Astrocyte (in vitro differentiated cells and primary cell): ENCODE measurements around the gene EXOC4. TPM values are rescaled to one million over a fixed set of nuclear protein-coding genes. Genes with fewer than 3 reads are reported as not detected.

Source experiments
- DNase-seq: peaks from one replicate; pipeline ENCODE4 v3.0.0-alpha.2; 2010; ENCODE audit warnings: low read depth
- FAIRE-seq: peaks from 2 replicates; lab custom pipeline; 2011; peaks lifted over from hg19 to GRCh38; lab: Jason Lieb, UNC
- H2AFZ ChIP-seq: 2 replicates; pipeline ENCODE4 v1.6.0; 2012; ENCODE audit warnings: low read depth, low read length, inconsistent platforms
- H3K27ac ChIP-seq: 2 replicates; pipeline ENCODE4 v1.5.1; 2011; ENCODE audit warnings: low read depth, low read length, inconsistent platforms
- H3K27me3 ChIP-seq: 2 replicates; pipeline ENCODE4 v1.6.0; 2011; ENCODE audit warnings: low read length, inconsistent platforms; ENCODE audit not compliant: insufficient read depth
- H3K36me3 ChIP-seq: 2 replicates; pipeline ENCODE4 v1.5.1; 2011; ENCODE audit warnings: low read length, inconsistent platforms; ENCODE audit not compliant: insufficient read depth
- H3K4me1 ChIP-seq: 2 replicates; pipeline ENCODE4 v1.5.1; 2011; ENCODE audit warnings: low read length, inconsistent platforms; ENCODE audit not compliant: insufficient read depth
- H3K4me2 ChIP-seq: 2 replicates; pipeline ENCODE4 v1.6.0; 2012; ENCODE audit warnings: low read length, inconsistent platforms
- H3K4me3 ChIP-seq: 2 replicates; pipeline ENCODE4 v1.5.1; 2011; ENCODE audit warnings: low read depth, mild to moderate bottlenecking, low read length, inconsistent platforms; ENCODE audit not compliant: insufficient read depth
- H3K79me2 ChIP-seq: 2 replicates; pipeline ENCODE4 v1.6.0; 2012; ENCODE audit warnings: mild to moderate bottlenecking, low read length, inconsistent platforms; ENCODE audit not compliant: insufficient read depth
- H3K9ac ChIP-seq: 2 replicates; pipeline ENCODE4 v1.6.0; 2012; ENCODE audit warnings: mild to moderate bottlenecking, low read length, inconsistent platforms
- H3K9me3 ChIP-seq: 2 replicates; pipeline ENCODE4 v1.5.1; 2012; ENCODE audit warnings: low read depth, mild to moderate bottlenecking, low read length, inconsistent platforms; ENCODE audit not compliant: insufficient read depth
- H4K20me1 ChIP-seq: 2 replicates; pipeline ENCODE4 v1.6.0; 2012; ENCODE audit warnings: low read length, inconsistent platforms; ENCODE audit not compliant: insufficient read depth
- H3K27ac Mint-ChIP-seq: one replicate; pipeline ENCODE4 v1.8.0; 2021; ENCODE audit warnings: mild to moderate bottlenecking, mixed read lengths; ENCODE audit not compliant: unreplicated experiment
- H3K27me3 Mint-ChIP-seq: one replicate; pipeline ENCODE4 v1.8.0; 2021; ENCODE audit warnings: low read depth, mixed read lengths; ENCODE audit not compliant: unreplicated experiment
- H3K36me3 Mint-ChIP-seq: one replicate; pipeline ENCODE4 v1.8.0; 2021; ENCODE audit warnings: low read depth, mixed read lengths; ENCODE audit not compliant: unreplicated experiment
- H3K4me1 Mint-ChIP-seq: one replicate; pipeline ENCODE4 v1.8.0; 2021; ENCODE audit warnings: low read depth, mixed read lengths; ENCODE audit not compliant: unreplicated experiment
- H3K4me3 Mint-ChIP-seq: one replicate; pipeline ENCODE4 v1.8.0; 2021; ENCODE audit warnings: mild to moderate bottlenecking, moderate library complexity, mixed read lengths; ENCODE audit not compliant: unreplicated experiment
- H3K9me3 Mint-ChIP-seq: one replicate; pipeline ENCODE4 v1.8.0; 2021; ENCODE audit warnings: mild to moderate bottlenecking, mixed read lengths; ENCODE audit not compliant: unreplicated experiment
- EZH2 ChIP-seq: IDR thresholded peaks from 2 replicates; pipeline ENCODE4 v1.6.1; 2012; ENCODE audit warnings: mild to moderate bottlenecking, low read length, inconsistent platforms; ENCODE audit not compliant: insufficient read depth
- total RNA-seq: library from RNA; stranded (reverse); gene quantifications from 2 replicates; pipeline ENCODE4 v1.2.1, GENCODE V29; 2021
- TF ChIP-seq, protein P1 (sequence below): IDR thresholded peaks from 2 replicates; pipeline ENCODE4 v1.5.1; 2011; ENCODE audit warnings: low read depth, mild to moderate bottlenecking, inconsistent platforms, low read length, moderate library complexity; ENCODE audit not compliant: insufficient read depth

Gene EXOC4
- total RNA-seq, 1 donor from 2014 or later = 57.5 TPM

DNA sequence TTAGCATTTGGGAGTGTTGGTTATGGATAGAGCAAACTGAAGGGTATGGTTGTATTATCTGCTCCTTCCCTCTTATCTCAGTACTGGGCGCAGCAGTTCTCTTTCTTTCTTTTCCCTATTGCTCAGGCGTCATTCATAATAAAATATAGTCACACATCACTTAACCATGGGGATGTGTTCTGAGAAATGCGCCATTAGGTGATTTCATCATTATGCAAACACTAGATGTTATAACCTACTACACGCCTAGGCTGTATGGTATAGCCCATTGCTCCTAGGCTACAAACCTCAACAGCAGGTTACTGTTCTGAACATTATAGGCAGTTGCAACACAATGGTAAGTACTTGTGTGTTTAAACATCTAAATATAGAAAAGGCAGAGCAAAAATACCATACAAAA is 401.7 kb downstream of the EXOC4 start:
- Mint-ChIP-seq H3K27ac (no peak overlapping the region), H3K36me3 (no peaks in the 10 kb centered on the region)

DNA sequence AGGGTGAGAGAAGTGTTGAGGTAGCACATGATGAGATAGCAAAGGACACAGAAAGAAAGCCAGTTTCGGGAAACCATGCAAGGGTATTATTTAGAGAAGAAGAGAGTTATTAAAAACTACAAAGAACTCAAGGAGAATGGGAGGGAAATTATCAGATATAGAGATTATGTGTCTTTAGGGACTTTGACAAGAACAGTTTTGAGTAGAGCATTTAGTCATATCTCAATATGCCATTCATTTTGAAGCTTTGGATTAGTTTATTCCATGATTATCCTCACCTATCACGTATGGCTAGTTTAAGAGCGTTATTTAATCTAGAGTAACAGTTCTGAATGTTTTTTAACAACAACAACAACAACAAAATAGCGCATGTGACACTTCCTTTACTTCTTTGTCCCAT is 409.4 kb downstream of the EXOC4 start:
- Histone ChIP-seq H2AFZ (no peak overlapping the region), H3K36me3 (no peaks in the 10 kb centered on the region), H3K4me1 (no peaks in the 10 kb centered on the region), H3K4me2 (no peak overlapping the region), H3K9ac (no peak overlapping the region), H3K4me3 (no peak overlapping the region), H3K79me2 (no peaks in the 10 kb centered on the region), H3K9me3 (no peaks in the 10 kb centered on the region), H4K20me1 (no peaks in the 10 kb centered on the region), H3K27ac (no peak overlapping the region), H3K27me3 (no peaks in the 10 kb centered on the region)
- no peaks in the 10 kb centered on the region for H3K27me3 Mint-ChIP-seq
- DNase-seq (no peak), FAIRE-seq (no peak)
- no peak overlapping the region for H3K27ac Mint-ChIP-seq
- H3K9me3 Mint-ChIP-seq = no peaks in the 10 kb centered on the region
- no peaks in the 10 kb centered on the region for H3K36me3 Mint-ChIP-seq
- peaks cover 5% of the 10 kb centered on the region for H3K4me1 Mint-ChIP-seq
- no peak overlapping the region for H3K4me3 Mint-ChIP-seq
- no peak for TF ChIP-seq EZH2
- TF ChIP-seq, protein P1, sequence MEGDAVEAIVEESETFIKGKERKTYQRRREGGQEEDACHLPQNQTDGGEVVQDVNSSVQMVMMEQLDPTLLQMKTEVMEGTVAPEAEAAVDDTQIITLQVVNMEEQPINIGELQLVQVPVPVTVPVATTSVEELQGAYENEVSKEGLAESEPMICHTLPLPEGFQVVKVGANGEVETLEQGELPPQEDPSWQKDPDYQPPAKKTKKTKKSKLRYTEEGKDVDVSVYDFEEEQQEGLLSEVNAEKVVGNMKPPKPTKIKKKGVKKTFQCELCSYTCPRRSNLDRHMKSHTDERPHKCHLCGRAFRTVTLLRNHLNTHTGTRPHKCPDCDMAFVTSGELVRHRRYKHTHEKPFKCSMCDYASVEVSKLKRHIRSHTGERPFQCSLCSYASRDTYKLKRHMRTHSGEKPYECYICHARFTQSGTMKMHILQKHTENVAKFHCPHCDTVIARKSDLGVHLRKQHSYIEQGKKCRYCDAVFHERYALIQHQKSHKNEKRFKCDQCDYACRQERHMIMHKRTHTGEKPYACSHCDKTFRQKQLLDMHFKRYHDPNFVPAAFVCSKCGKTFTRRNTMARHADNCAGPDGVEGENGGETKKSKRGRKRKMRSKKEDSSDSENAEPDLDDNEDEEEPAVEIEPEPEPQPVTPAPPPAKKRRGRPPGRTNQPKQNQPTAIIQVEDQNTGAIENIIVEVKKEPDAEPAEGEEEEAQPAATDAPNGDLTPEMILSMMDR = no peak

More for the DNA sequence above, 401.7 kb downstream of the EXOC4 start:
- no peak for FAIRE-seq
- H3K27me3 Mint-ChIP-seq = no peaks in the 10 kb centered on the region
- Histone ChIP-seq H3K36me3 (no peaks in the 10 kb centered on the region), H4K20me1 (no peaks in the 10 kb centered on the region), H3K4me2 (no peak overlapping the region), H3K4me3 (no peak overlapping the region), H3K9me3 (no peaks in the 10 kb centered on the region), H3K9ac (no peak overlapping the region), H3K79me2 (no peaks in the 10 kb centered on the region), H3K4me1 (no peaks in the 10 kb centered on the region), H2AFZ (no peak overlapping the region), H3K27me3 (no peaks in the 10 kb centered on the region), H3K27ac (no peak overlapping the region)
- H3K4me1 Mint-ChIP-seq = peaks cover 19% of the 10 kb centered on the region
- TF ChIP-seq, protein P1 = no peak
- no peak for TF ChIP-seq EZH2
- H3K9me3 Mint-ChIP-seq = no peaks in the 10 kb centered on the region
- H3K4me3 Mint-ChIP-seq = no peak overlapping the region
- DNase-seq = no peak

DNA sequence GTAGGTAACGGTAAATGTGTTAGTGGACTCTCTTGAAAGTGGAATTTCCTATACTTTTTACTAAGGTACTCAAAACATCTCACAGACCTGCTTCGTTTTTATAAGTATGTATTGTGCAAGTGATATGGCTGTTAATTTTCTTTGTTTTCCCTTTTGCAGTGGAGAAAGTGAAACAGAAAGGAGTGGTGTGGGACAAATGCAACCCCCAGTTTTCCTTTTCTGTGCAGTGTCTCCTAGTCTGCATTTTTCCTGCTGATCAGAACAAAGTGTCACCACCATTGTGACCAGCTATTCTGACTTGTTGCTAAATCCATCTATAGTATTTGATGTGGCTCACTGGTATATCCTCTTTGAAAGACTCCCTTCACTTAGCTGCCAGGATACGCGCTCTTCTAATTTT is 410.0 kb downstream of the EXOC4 start:
- H4K20me1 ChIP-seq = no peaks in the 10 kb centered on the region
- H2AFZ ChIP-seq = no peak overlapping the region
- no peak overlapping the region for H3K9ac ChIP-seq
- no peaks in the 10 kb centered on the region for H3K79me2 ChIP-seq
- Mint-ChIP-seq H3K27me3 (no peaks in the 10 kb centered on the region), H3K9me3 (no peaks in the 10 kb centered on the region), H3K4me1 (peaks cover 5% of the 10 kb centered on the region), H3K4me3 (no peak overlapping the region), H3K27ac (no peak overlapping the region), H3K36me3 (no peaks in the 10 kb centered on the region)
- FAIRE-seq (no peak), DNase-seq (no peak)
- no peaks in the 10 kb centered on the region for H3K27me3 ChIP-seq
- TF ChIP-seq EZH2 = no peak
- TF ChIP-seq, protein P1 = no peak
- H3K36me3 ChIP-seq = no peaks in the 10 kb centered on the region
- no peaks in the 10 kb centered on the region for H3K4me1 ChIP-seq
- H3K9me3 ChIP-seq = no peaks in the 10 kb centered on the region
- no peak overlapping the region for H3K4me3 ChIP-seq
- no peak overlapping the region for H3K27ac ChIP-seq
- no peak overlapping the region for H3K4me2 ChIP-seq
